ENCODE data around the gene CERK.
A peak's percentile ranks its signal among the peaks of the same experiment; 100 is the strongest.
"Not testable (repeated sequence)": the region's sequence is repeated elsewhere in the genome, so short reads cannot be mapped to it uniquely, and the experiment has no call there.

CERK gene

GRCh38 chr22:46648225-46648820 lies 89.7 kb downstream of the CERK start:
- not testable (repeated sequence) for DNase-seq (ENCODE audit: low spot score)

GRCh38 chr22:46646531-46647215 lies 91.4 kb downstream of the CERK start:
- DNase-seq (ENCODE audit: low spot score) = no peak

GRCh38 chr22:46642840-46643480 lies 95.1 kb downstream of the CERK start:
- DNase-seq (ENCODE audit: low spot score) = not testable (repeated sequence)

- DNase-seq (ENCODE audit: low spot score) = peak; percentile 65
Measured at GRCh38 chr22:46641811-46642266, 96.2 kb downstream of the CERK start.

GRCh38 chr22:46640293-46641055 lies 97.6 kb downstream of the CERK start:
- DNase-seq (ENCODE audit: low spot score) = no peak

- DNase-seq (ENCODE audit: low spot score) = no peak
Measured at GRCh38 chr22:46639843-46640242, 98.2 kb downstream of the CERK start.

GRCh38 chr22:46638601-46639431 lies 99.2 kb downstream of the CERK start:
- DNase-seq (ENCODE audit: low spot score) = no peak

GRCh38 chr22:46637711-46638600 lies 100.1 kb downstream of the CERK start:
- DNase-seq (ENCODE audit: low spot score) = no peak

GRCh38 chr22:46636221-46637002 lies 101.6 kb downstream of the CERK start:
- no peak for DNase-seq (ENCODE audit: low spot score)

- no peak for DNase-seq (ENCODE audit: low spot score)
Measured at GRCh38 chr22:46635756-46636155, 102.3 kb downstream of the CERK start.

GRCh38 chr22:46634973-46635685 lies 102.9 kb downstream of the CERK start:
- not testable (repeated sequence) for DNase-seq (ENCODE audit: low spot score)

All from AG20443 (cell line).